NCI-H187 (cell line): ENCODE results near the gene CIB4.
"Not testable (repeated sequence)": the region's sequence is repeated elsewhere in the genome, so short reads cannot be mapped to it uniquely, and the experiment has no call there.

ENCODE experiments used
- DNase-seq, 2 experiments: peaks; one replicate each; lab custom pipeline; 2025; lab: John Stamatoyannopoulos, UW

The CIB4 gene

GRCh38 chr2:26568076-26568890 is 72.9 kb downstream of the CIB4 start:
- no peak for DNase-seq

DNA sequence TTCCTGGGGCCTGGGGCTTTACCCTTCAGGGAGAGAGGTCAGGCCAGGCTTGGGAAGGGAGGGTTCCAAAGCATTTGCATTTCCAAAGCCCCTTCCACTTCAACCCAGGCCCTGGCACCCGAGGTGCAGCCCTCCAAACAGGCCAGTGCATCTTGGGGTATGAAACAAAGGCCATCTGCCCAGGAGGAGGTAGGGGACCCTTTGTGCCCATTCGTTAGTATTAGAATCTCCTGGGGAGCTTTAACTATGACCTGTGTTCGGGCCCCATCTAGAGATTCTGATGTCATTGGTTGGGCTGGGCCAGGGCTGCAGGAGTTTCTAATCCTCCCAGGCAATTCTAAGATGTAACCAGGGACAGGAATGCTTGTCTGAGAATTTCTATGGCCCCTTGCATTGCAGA is 73.6 kb downstream of the CIB4 start:
- no peak for DNase-seq

GRCh38 chr2:26566731-26567130 is 74.4 kb downstream of the CIB4 start:
- not testable (repeated sequence) for DNase-seq

DNA sequence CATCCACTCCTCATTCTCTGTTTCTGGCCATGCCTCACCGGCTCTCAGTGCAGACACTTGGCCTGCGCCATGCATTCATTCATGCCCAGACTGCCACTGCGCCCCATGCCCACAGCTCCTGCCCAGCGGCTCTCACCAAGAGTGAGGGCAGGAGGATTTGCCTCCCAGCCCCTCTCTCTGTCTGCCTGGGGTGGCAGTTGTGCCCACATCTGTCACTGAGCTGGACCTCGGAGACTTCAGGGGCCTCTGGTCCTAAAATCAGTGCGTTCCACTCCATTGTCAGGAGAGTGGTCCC is 75.1 kb downstream of the CIB4 start:
- no peak for DNase-seq

DNA sequence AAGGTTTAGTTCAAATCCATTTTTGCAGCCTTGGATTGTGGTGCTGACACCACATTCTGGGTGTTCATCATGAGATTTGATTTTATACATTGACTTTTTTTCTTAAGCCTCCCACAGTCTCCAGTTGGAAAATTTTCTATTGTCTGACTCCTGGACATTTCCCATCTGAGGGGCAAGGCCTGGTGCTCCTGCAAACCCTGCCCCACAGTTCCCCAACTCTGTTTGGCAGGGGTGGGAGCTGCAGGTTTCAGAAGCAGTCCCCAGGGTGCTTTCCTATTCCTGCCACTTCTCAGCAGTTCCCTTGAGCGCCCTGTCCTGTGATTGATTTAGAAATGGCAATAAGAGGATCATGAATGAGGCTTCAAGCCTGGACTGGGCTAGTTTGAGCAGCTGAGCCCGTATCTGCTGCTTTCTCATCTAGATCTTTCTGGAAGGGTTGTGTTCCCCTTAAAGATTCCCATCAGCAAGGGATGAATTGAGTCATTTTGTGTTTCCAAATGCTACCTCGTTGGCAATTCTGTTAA is 77.0 kb downstream of the CIB4 start:
- DNase-seq, result no peak

GRCh38 chr2:26563686-26564085 is 77.5 kb downstream of the CIB4 start:
- DNase-seq, result no peak

- DNase-seq, result no peak
Measured at GRCh38 chr2:26562811-26563645, 78.1 kb downstream of the CIB4 start.

- DNase-seq, result peak in 1 of 2 experiments; percentile 36
Measured at GRCh38 chr2:26561918-26562810, 79.0 kb downstream of the CIB4 start.

DNA sequence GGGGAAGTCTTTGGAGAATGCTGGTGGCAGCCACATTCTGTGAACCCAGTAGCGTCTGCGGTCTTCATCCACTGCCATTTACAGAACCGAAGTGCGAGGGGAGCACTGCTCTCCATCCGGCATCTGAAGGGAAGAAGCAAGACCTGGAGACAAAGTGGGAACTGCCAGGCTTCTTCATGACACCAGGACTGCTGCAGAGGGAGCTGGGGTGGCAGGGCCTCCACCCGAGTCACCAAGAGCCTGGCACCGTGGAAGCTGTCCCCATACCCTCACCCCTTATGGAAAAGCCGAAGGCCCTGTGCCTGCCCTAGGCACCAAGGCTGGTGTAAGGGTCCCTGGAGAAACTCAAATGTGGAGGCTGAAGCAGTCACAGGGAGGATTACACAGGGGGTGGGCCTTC is 79.8 kb downstream of the CIB4 start:
- DNase-seq, result no peak

DNA sequence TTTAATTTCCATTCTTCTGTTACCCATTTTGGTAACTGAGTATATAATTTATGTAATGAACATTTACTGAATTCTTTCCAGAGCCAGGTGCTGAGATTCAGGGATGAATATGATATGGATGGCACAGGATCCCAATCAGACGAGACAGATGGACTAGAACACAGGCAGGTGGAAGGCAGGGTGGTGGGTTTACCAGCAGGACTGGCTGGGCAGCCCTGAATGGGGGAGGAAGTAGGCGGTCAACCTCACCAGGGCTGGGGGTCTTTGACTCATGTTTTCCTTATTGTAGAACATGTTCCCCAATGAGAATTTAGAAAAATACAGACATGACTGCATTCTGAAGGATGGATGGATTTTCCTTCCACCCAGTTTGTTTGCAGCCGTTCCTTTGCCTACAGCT is 80.3 kb downstream of the CIB4 start:
- DNase-seq, result no peak

GRCh38 chr2:26559556-26559955 is 81.6 kb downstream of the CIB4 start:
- DNase-seq, result no peak

- DNase-seq, result no peak
Measured at GRCh38 chr2:26559044-26559405, 82.1 kb downstream of the CIB4 start.

GRCh38 chr2:26558271-26559043 is 82.7 kb downstream of the CIB4 start:
- no peak for DNase-seq

- no peak for DNase-seq
Measured at GRCh38 chr2:26557244-26557925, 83.8 kb downstream of the CIB4 start.

GRCh38 chr2:26556309-26557243 is 84.6 kb downstream of the CIB4 start:
- no peak for DNase-seq

DNA sequence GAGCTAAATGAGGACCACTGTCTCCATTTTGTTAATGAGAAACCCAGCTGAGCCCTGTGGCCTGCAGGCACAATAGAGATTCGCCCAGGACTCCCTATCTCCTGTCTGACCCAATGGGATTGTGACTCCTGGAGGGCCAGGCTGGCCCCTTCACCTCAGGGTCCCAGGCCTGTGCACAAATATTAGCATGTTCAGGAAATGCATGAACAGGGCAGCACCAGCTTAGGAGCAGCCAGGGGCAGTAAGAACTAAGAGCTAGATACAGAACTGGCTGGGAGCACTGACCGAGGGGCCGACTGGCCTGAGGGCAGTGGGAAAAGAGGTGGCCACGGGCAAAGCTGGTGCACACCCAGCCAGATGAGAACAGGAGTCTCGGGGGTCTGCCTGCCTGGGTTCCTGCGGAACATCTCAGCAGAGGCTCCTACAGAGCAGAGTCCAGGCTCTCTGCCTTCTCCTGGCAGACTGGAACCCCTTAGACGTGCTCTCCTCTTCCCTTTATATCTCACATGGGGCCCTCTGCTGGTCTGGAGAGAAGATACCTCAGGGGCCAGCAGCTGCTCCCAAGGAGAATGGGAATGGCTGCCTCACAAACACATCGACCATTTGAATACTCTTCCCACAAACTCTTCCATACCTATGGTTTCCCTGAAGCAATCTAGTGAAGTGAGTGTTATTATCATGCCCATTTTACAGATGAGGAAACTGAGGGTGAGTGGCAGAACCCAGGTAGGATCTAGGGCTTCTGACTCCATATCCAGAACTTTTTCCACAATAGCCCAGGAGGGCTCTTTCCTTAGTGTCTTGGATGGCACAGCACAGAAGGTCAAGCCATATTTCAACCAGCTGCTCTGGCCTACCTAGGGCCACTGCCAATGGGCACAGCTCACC is 85.7 kb downstream of the CIB4 start:
- no peak for DNase-seq

DNA sequence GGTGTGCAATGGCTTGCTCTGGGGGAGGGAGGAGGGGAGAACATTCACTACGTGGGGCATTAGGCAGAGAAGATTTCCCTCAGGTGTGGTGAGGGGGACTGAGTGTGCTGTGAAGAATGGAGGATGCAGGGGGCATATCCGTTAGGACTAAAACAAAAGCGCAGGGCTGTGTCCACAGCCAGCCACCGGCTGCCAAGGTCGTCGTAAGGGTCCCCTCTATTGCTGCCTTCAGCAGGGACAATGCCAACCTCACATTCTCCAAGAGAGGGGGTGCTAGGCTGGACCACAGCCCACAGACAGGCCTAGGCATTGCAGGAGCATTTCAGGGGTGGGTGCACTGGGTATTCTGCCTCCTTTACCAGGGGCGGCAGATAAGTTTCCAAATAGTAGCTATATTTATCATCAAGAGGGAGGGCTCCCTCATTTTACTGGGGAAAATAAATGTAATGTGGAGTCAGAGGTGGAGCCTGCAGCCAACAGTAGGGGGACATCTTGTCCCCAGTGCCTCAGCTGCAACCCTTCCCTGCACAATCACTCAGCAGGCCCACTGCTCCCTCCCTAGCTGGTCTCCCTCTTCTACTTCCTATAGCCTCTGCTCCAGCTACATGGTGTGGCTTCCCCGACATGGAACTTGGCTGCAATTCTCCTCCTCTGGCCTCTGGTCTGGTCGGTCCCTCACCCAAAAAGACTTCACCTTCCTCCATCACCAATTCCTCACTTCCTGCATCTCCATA is 88.4 kb downstream of the CIB4 start:
- DNase-seq, result no peak
